Bronchial epithelial cell (primary cell): Measurements from ENCODE around the gene WIPF2. TPM values are rescaled to one million over a fixed set of nuclear protein-coding genes. Genes with fewer than 3 reads are reported as not detected.

Source experiments
- DNase-seq: peaks from one replicate; pipeline ENCODE4 v3.0.0-alpha.2; 2010; ENCODE audit warnings: low read depth
- FAIRE-seq: peaks from 2 replicates; lab custom pipeline; 2011; peaks lifted over from hg19 to GRCh38; lab: Jason Lieb, UNC
- H3K27me3 ChIP-seq: 2 replicates; pipeline ENCODE4 v1.5.1; 2011; ENCODE audit warnings: low read length; ENCODE audit not compliant: control insufficient read depth, insufficient read depth
- H3K36me3 ChIP-seq: 2 replicates; pipeline ENCODE4 v1.5.1; 2011; ENCODE audit warnings: low read length; ENCODE audit not compliant: control insufficient read depth, insufficient read depth
- H3K4me3 ChIP-seq: 2 replicates; pipeline ENCODE4 v1.5.1; 2011; ENCODE audit warnings: mild to moderate bottlenecking, low read depth, low read length, control low read depth
- total RNA-seq: library from RNA; depleted of rRNA; stranded (reverse); fragments of >200 nt; gene quantifications from 2 replicates; pipeline ENCODE4 v1.2.1, GENCODE V29; 2014
- TF ChIP-seq, protein P1 (sequence below): IDR thresholded peaks from 2 replicates; pipeline ENCODE4 v1.5.1; 2011; ENCODE audit warnings: mild to moderate bottlenecking, moderate library complexity, low read length, control low read depth, inconsistent platforms; ENCODE audit not compliant: insufficient read depth, severe bottlenecking

WIPF2 gene
- total RNA-seq, 1 donor from 2014 or later, result 6.3 TPM

DNA sequence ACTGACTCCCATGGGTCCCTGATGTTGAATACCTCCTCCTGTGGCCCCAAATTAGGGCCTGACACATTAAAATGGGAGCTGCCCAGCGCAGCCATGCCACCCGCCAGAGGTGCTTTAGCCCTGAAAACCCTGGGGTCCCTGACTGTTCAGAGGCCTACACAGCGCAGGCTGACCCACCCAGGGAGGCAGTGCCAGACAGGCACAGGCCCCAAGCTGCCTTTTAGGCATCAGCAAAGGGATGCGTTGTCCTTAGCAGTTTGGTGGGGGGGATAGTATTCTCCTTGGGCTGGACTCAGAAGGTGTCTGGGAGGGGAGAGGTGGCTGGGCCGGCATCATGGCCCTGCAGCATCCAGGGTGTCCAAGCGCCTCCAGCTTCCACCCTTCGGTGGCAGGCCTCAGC, 40.4 kb upstream of the WIPF2 start:
- Histone ChIP-seq H3K4me3 (peak overlapping the region; percentile 74), H3K27me3 (no peaks in the 10 kb centered on the region), H3K36me3 (peaks cover 10% of the 10 kb centered on the region)
- TF ChIP-seq, protein P1, sequence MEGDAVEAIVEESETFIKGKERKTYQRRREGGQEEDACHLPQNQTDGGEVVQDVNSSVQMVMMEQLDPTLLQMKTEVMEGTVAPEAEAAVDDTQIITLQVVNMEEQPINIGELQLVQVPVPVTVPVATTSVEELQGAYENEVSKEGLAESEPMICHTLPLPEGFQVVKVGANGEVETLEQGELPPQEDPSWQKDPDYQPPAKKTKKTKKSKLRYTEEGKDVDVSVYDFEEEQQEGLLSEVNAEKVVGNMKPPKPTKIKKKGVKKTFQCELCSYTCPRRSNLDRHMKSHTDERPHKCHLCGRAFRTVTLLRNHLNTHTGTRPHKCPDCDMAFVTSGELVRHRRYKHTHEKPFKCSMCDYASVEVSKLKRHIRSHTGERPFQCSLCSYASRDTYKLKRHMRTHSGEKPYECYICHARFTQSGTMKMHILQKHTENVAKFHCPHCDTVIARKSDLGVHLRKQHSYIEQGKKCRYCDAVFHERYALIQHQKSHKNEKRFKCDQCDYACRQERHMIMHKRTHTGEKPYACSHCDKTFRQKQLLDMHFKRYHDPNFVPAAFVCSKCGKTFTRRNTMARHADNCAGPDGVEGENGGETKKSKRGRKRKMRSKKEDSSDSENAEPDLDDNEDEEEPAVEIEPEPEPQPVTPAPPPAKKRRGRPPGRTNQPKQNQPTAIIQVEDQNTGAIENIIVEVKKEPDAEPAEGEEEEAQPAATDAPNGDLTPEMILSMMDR, result no peak
- DNase-seq, result no peak
- FAIRE-seq, result no peak

DNA sequence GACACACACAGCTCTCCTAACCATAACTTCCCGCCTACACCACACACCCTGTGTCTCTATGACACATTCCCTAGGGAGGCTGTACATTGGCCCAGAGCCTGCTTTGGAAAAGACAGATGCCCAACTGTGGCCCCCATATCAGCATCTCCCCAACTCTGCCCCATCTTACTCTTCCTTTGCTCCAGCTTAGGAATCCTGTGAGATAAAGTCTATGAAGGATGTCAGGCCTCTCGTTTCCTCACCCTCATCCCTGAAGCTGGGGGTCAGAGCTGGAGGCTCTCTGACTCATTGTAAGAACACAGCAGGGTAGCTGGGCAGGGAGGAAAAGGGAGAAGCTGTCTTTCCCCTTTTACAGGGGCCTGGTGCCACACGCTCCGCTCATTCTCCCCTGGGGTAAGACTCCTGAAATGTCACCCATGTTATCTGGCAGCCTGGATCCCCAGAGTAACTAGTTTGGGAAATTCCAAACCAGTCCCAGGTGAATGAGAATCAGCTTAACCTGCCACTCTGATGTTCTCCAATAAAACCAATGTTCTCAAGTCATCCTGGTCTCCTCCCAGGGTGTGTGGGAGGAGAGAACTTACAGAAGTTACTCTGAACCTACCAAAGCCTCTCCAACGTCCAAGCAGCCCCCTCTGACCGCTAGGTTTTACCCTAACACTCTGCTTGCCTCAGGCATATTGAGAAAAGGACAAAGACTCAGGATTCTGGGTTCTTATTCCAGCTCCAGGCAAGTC, 39.0 kb upstream of the WIPF2 start:
- H3K36me3 ChIP-seq, result peaks cover 11% of the 10 kb centered on the region
- no peaks in the 10 kb centered on the region for H3K27me3 ChIP-seq
- peak overlapping the region; percentile 22 for H3K4me3 ChIP-seq
- DNase-seq (peak; percentile 61), FAIRE-seq (peak; percentile 43)
- TF ChIP-seq, protein P1, result no peak

DNA sequence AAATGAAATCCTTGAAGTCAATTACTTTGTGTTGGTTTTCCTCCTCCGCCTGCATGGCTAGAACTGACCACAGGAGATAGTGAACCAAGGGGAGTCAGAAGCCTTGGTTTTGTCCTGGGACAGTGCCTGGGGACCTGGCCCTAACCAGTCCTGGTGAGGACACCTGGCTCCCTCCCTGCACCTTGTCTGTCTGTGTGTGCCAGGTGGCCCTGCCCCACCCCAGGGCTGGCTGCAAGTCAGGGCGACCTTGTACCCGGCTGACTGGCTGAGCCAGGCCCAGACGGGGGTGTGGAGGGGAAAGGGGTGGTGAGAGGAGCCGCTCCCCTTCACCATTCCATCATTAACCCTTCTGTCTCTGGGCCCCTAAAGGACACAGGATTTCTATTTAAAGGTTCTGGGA, 38.4 kb upstream of the WIPF2 start:
- no peak for FAIRE-seq
- no peak overlapping the region for H3K4me3 ChIP-seq

DNA sequence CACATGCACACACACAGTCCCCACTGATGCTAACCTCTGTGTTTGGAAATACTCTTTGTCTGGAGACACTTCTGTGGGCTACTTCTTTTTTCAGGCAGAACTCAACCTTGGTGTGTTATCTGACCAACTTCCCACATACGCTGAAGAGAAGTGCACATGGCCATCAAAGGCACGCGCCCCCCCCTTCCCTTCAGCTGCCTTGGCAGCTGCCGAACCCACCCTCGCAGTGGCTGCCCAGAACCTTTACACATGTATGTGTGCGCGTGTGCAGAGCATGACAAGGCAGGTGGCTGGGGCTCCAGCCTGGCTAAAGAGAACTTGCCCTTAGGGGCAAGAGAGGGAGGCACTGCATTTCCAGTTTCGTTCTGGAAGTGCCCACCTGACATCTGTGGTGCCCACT, 37.9 kb upstream of the WIPF2 start:
- H3K4me3 ChIP-seq, result no peak overlapping the region
- no peaks in the 10 kb centered on the region for H3K27me3 ChIP-seq
- peaks cover 9% of the 10 kb centered on the region for H3K36me3 ChIP-seq
- TF ChIP-seq, protein P1, result no peak
- no peak for FAIRE-seq
- no peak for DNase-seq

More for the DNA sequence above, 38.4 kb upstream of the WIPF2 start:
- TF ChIP-seq, protein P1, result no peak
- DNase-seq, result peak; percentile 18
- no peaks in the 10 kb centered on the region for H3K27me3 ChIP-seq
- H3K36me3 ChIP-seq, result peaks cover 10% of the 10 kb centered on the region

DNA sequence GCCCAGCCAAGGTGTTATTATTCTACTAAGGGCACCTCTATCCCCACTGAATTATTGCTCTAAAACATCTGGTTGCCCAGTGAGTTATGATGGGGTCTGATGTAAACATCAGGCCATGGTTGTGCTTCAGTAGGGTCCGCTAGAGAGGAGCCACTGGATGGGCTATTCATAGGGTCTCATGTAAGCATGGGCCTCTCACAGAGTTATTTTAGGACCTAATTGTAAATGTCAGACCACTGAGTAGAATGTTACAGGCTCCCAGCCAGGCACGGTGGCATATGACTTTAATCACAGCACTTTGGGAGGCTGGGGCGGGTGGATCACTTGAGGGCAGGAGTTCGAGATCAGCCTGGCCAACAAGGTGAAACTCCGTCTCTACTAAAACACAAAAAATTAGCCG, 36.5 kb upstream of the WIPF2 start:
- DNase-seq (no peak), FAIRE-seq (no peak)
- TF ChIP-seq, protein P1, result no peak
- Histone ChIP-seq H3K36me3 (peaks cover 11% of the 10 kb centered on the region), H3K27me3 (no peaks in the 10 kb centered on the region), H3K4me3 (no peak overlapping the region)
